NB4 (cell line): ENCODE measurements around the gene PCDHB7.
"Not testable (repeated sequence)": the region's sequence is repeated elsewhere in the genome, so short reads cannot be mapped to it uniquely, and the experiment has no call there.

Experiments
- DNase-seq: peaks from one replicate; pipeline ENCODE4 v3.0.0; 2010; ENCODE audit warnings: low read depth
- H3K4me3 ChIP-seq: one replicate; pipeline ENCODE4 v1.5.1; 2011; ENCODE audit warnings: mild to moderate bottlenecking, low read depth, low read length, moderate library complexity
- MAX ChIP-seq: IDR thresholded peaks from 2 replicates; pipeline ENCODE4 v1.6.1; 2011; ENCODE audit warnings: low read depth, low read length
- MYC ChIP-seq: IDR thresholded peaks from 2 replicates; pipeline ENCODE4 v1.6.1; 2011; ENCODE audit warnings: low read depth, low read length
- POLR2A ChIP-seq: IDR thresholded peaks from 2 replicates; pipeline ENCODE4 v1.6.1; 2011; ENCODE audit warnings: mild to moderate bottlenecking; ENCODE audit not compliant: insufficient read length; ENCODE audit errors: extremely low read depth
- TF ChIP-seq, protein P1 (sequence below): IDR thresholded peaks from one replicate; pipeline ENCODE4 v1.5.1; 2012; ENCODE audit warnings: low read depth, low read length

Gene PCDHB7

DNA sequence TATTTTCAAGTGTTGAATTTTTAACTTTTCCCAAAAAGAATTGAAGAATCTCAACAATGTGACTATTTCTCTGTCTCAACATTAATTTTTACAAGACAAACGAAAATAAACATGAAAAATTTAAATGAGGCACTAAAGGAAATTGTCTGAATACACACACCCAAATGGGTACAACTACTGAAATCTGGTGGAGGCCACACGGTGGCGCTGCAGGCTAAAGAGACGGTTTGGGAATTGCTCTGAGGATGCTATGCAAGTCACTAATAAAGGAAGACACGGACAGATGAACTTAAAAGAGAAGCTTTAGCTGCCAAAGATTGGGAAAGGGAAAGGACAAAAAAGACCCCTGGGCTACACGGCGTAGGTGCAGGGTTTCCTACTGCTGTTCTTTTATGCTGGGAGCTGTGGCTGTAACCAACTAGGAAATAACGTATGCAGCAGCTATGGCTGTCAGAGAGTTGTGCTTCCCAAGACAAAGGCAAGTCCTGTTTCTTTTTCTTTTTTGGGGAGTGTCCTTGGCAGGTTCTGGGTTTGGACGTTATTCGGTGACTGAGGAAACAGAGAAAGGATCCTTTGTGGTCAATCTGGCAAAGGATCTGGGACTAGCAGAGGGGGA is 19.8 kb downstream of the PCDHB7 start, which contains the start of gene PCDHB10:
Gene PCDHB10, plus strand, starts transcription at position 244 of the 616 bp plus-strand sequence. Its CDS starts 200 bp downstream, at position 444.
- no peak for TF ChIP-seq MYC
- no peak for TF ChIP-seq MAX
- TF ChIP-seq, protein P1, sequence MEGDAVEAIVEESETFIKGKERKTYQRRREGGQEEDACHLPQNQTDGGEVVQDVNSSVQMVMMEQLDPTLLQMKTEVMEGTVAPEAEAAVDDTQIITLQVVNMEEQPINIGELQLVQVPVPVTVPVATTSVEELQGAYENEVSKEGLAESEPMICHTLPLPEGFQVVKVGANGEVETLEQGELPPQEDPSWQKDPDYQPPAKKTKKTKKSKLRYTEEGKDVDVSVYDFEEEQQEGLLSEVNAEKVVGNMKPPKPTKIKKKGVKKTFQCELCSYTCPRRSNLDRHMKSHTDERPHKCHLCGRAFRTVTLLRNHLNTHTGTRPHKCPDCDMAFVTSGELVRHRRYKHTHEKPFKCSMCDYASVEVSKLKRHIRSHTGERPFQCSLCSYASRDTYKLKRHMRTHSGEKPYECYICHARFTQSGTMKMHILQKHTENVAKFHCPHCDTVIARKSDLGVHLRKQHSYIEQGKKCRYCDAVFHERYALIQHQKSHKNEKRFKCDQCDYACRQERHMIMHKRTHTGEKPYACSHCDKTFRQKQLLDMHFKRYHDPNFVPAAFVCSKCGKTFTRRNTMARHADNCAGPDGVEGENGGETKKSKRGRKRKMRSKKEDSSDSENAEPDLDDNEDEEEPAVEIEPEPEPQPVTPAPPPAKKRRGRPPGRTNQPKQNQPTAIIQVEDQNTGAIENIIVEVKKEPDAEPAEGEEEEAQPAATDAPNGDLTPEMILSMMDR, result peak; percentile 78
- TF ChIP-seq POLR2A, result no peak
- no peak within 1 kb of the TSS for H3K4me3 ChIP-seq
- DNase-seq, result peak; percentile 61

DNA sequence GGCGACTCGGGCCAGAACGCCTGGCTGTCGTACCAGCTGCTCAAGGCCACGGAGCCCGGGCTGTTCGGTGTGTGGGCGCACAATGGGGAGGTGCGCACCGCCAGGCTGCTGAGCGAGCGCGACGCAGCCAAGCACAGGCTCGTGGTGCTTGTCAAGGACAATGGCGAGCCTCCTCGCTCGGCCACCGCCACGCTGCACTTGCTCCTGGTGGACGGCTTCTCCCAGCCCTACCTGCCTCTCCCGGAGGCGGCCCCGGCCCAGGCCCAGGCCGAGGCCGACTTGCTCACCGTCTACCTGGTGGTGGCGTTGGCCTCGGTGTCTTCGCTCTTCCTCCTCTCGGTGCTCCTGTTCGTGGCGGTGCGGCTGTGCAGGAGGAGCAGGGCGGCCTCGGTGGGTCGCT is 21.9 kb downstream of the PCDHB7 start:
- not testable (repeated sequence) for H3K4me3 ChIP-seq, DNase-seq

GRCh38 chr5:141196363-141196762 is 23.9 kb downstream of the PCDHB7 start:
- TF ChIP-seq MAX (no peak), POLR2A (no peak), MYC (no peak)
- TF ChIP-seq, protein P1, result no peak
- DNase-seq, result no peak
- no peak overlapping the region for H3K4me3 ChIP-seq

GRCh38 chr5:141199359-141200235 is 27.2 kb downstream of the PCDHB7 start, which contains the start of gene PCDHB11:
PCDHB11 (plus strand) TSS chr5:141199627; CDS start chr5:141199775, 148 bp downstream.
- H3K4me3 ChIP-seq, result no peak within 1 kb of the TSS
- DNase-seq, result peak; percentile 34
- TF ChIP-seq MAX, result no peak
- no peak for TF ChIP-seq POLR2A
- no peak for TF ChIP-seq MYC
- TF ChIP-seq, protein P1, result peak; percentile 38

GRCh38 chr5:141201126-141201525 is 28.7 kb downstream of the PCDHB7 start:
- H3K4me3 ChIP-seq, DNase-seq: not testable (repeated sequence)

- not testable (repeated sequence) for H3K4me3 ChIP-seq, DNase-seq
Observed at GRCh38 chr5:141201646-141202045, 29.2 kb downstream of the PCDHB7 start.

DNA sequence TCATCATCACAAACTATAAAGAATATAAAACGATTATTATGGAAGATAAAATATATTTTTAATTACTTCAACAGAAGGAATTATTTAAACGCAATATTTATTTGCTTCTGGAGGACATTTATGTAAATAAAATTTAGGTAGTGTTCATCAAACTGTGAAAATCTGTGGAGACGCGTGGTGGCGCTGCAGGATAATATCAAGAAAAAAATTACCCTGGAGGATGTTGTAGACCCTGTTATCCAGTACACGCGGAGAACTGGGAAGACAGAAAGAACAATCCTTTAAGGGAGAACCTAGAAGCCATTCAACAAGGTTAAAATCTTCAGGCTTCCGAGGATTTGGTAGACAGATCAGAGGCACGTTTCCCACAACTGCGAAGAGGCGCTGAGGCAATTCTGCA is 36.0 kb downstream of the PCDHB7 start, which contains the start of gene PCDHB12:
Gene PCDHB12, plus strand, starts transcription at position 242 of the 400 bp plus-strand sequence. CDS start 189 bp downstream, outside the sequence.
- DNase-seq, result peak; percentile 36
- TF ChIP-seq MYC, result no peak
- TF ChIP-seq, protein P1, result peak; percentile 38
- no peak for TF ChIP-seq POLR2A
- no peak within 1 kb of the TSS for H3K4me3 ChIP-seq

- not testable (repeated sequence) for H3K4me3 ChIP-seq, DNase-seq
Observed at GRCh38 chr5:141210281-141210680, 37.8 kb downstream of the PCDHB7 start.

DNA sequence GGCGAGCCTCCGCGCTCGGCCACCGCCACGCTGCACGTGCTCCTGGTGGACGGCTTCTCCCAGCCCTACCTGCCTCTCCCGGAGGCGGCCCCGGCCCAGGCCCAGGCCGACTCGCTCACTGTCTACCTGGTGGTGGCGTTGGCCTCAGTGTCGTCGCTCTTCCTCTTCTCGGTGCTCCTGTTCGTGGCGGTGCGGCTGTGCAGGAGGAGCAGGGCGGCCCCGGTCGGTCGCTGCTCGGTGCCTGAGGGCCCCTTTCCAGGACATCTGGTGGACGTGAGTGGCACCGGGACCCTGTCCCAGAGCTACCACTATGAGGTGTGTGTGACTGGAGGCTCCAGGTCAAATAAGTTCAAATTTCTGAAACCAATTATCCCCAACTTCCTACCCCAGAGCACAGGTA is 38.4 kb downstream of the PCDHB7 start:
- H3K4me3 ChIP-seq, DNase-seq: not testable (repeated sequence)
